HCT116 (cell line): Measurements from ENCODE around the gene CD1E.

ENCODE experiments used
- CTCF ChIP-seq, 3 experiments: fragments of 200-600 bp in 1 of 3; sonication (generic) in 1 of 3; IDR thresholded peaks in 2 of 3; conservative IDR thresholded peaks in 1 of 3; 2 replicates each; pipeline ENCODE4 v1.5.1; 2012 to 2017; ENCODE audit warnings: low read depth in 2 of 3, low read length in 2 of 3, antibody characterized with exemption in 1 of 3, borderline replicate concordance in 1 of 3, control low read depth in 1 of 3, mild to moderate bottlenecking in 1 of 3, mixed read lengths in 1 of 3, mixed run types in 1 of 3, moderate library complexity in 1 of 3; ENCODE audit not compliant: insufficient read depth in 1 of 3
- EZH2phosphoT487 ChIP-seq: fragments of 200-600 bp; IDR thresholded peaks from 2 replicates; pipeline ENCODE4 v1.6.1; 2018; ENCODE audit warnings: antibody characterized with exemption, borderline replicate concordance
- JUND ChIP-seq: IDR thresholded peaks from 2 replicates; pipeline ENCODE4 v1.6.1; 2012
- POLR2A ChIP-seq: IDR thresholded peaks from 2 replicates; pipeline ENCODE4 v1.7.0; 2011; ENCODE audit warnings: borderline replicate concordance; ENCODE audit not compliant: insufficient read depth, insufficient read length; ENCODE audit errors: extremely low read depth
- SIN3A ChIP-seq: IDR thresholded peaks from 2 replicates; pipeline ENCODE4 v1.6.1; 2012; ENCODE audit warnings: low read depth
- SP1 ChIP-seq: IDR thresholded peaks from 2 replicates; pipeline ENCODE4 v1.6.1; 2012; ENCODE audit warnings: low read depth
- YY1 ChIP-seq: IDR thresholded peaks from 2 replicates; pipeline ENCODE4 v1.6.1; 2011; ENCODE audit warnings: low read length, low read depth, moderate library complexity, mild to moderate bottlenecking; ENCODE audit not compliant: insufficient replicate concordance; ENCODE audit errors: extremely low read depth
- ZNF274 ChIP-seq: fragments of 200-500 bp; sonication (Bioruptor generic); IDR thresholded peaks from 2 replicates; pipeline ENCODE4 v1.6.1; 2014; ENCODE audit warnings: mild to moderate bottlenecking, low read depth, low read length, inconsistent platforms

GRCh38 chr1:158355773-158356285 lies 2.1 kb downstream of the CD1E start:
- TF ChIP-seq POLR2A (no peak), SIN3A (no peak), CTCF (IDR thresholded peaks at IDR 0.05 in 2 of 3, conservative IDR thresholded peaks at IDR 0.05 in 1 of 3; ENCODE audit: borderline replicate concordance in 1 of 3, insufficient read depth in 1 of 3, low read depth in 2 of 3, low read length in 2 of 3) (no peak), SP1 (no peak), EZH2phosphoT487 (no peak), JUND (no peak), YY1 (no peak), ZNF274 (no peak)
